Neural progenitor cell (in vitro differentiated cells): ENCODE measurements around the gene CAPRIN2. TPM values are rescaled to one million over a fixed set of nuclear protein-coding genes. Genes with fewer than 3 reads are reported as not detected.

Source experiments
- DNase-seq: peaks from one replicate; pipeline ENCODE4 v3.0.0-alpha.2; 2016; ENCODE audit warnings: low spot score
- H2AFZ ChIP-seq: fragments of 200-600 bp; sonication (generic); replicated peaks from 2 replicates; pipeline ENCODE4 v1.6.1; 2016; ENCODE audit warnings: antibody characterized with exemption
- H3F3A ChIP-seq: fragments of 200-600 bp; sonication (generic); 2 replicates; pipeline ENCODE4 v1.6.1; 2016; ENCODE audit warnings: antibody characterized with exemption, low read depth
- H3K27ac ChIP-seq: fragments of 200-600 bp; sonication (generic); 2 replicates; pipeline ENCODE4 v1.5.1; 2016; ENCODE audit warnings: mild to moderate bottlenecking
- H3K27me3 ChIP-seq: fragments of 200-600 bp; sonication (generic); 2 replicates; pipeline ENCODE4 v1.6.1; 2016; ENCODE audit warnings: mild to moderate bottlenecking, moderate library complexity
- H3K36me3 ChIP-seq: fragments of 200-600 bp; sonication (generic); 2 replicates; pipeline ENCODE4 v1.5.1; 2016
- H3K4me1 ChIP-seq: fragments of 200-600 bp; sonication (generic); 2 replicates; pipeline ENCODE4 v1.6.1; 2016; ENCODE audit warnings: mixed run types
- H3K4me2 ChIP-seq: fragments of 200-600 bp; sonication (generic); 2 replicates; pipeline ENCODE4 v1.6.1; 2016
- H3K4me3 ChIP-seq: fragments of 200-600 bp; sonication (generic); 2 replicates; pipeline ENCODE4 v1.5.1; 2016
- H3K79me2 ChIP-seq: fragments of 200-600 bp; sonication (generic); 2 replicates; pipeline ENCODE4 v1.6.1; 2016; ENCODE audit warnings: low read depth
- H3K9ac ChIP-seq: fragments of 200-600 bp; sonication (generic); 2 replicates; pipeline ENCODE4 v1.6.1; 2016
- H3K9me3 ChIP-seq: fragments of 200-600 bp; sonication (generic); 2 replicates; pipeline ENCODE4 v1.5.1; 2016; ENCODE audit warnings: low read depth
- H4K20me1 ChIP-seq: fragments of 200-600 bp; sonication (generic); 2 replicates; pipeline ENCODE4 v1.6.1; 2016; ENCODE audit warnings: low read depth
- H3K27ac Mint-ChIP-seq: 3 replicates; pipeline ENCODE4 v1.8.0; 2021; ENCODE audit warnings: mixed read lengths
- H3K27me3 Mint-ChIP-seq: 2 replicates; pipeline ENCODE4 v1.8.0; 2022; ENCODE audit warnings: low read depth, mild to moderate bottlenecking, inconsistent platforms, moderate library complexity, mixed read lengths; ENCODE audit not compliant: insufficient read depth
- H3K36me3 Mint-ChIP-seq: 3 replicates; pipeline ENCODE4 v1.8.0; 2021; ENCODE audit warnings: mixed read lengths
- H3K4me1 Mint-ChIP-seq: 3 replicates; pipeline ENCODE4 v1.8.0; 2021; ENCODE audit warnings: mixed read lengths
- H3K4me3 Mint-ChIP-seq: 3 replicates; pipeline ENCODE4 v1.8.0; 2021; ENCODE audit warnings: mild to moderate bottlenecking, moderate library complexity, mixed read lengths
- H3K9me3 Mint-ChIP-seq: 3 replicates; pipeline ENCODE4 v1.8.0; 2020; ENCODE audit warnings: mixed read lengths
- EZH2 ChIP-seq: fragments of 200-600 bp; sonication (generic); IDR thresholded peaks from 2 replicates; pipeline ENCODE4 v1.6.1; 2017; ENCODE audit warnings: antibody characterized with exemption, mild to moderate bottlenecking, moderate library complexity
- EZH2phosphoT487 ChIP-seq: fragments of 200-600 bp; sonication (generic); IDR thresholded peaks from 2 replicates; pipeline ENCODE4 v1.6.1; 2017; ENCODE audit warnings: antibody characterized with exemption
- total RNA-seq: library from RNA; depleted of rRNA; stranded (reverse); fragments of >200 nt; gene quantifications from 2 replicates; pipeline ENCODE4 v1.2.3, GENCODE V29; 2015; ENCODE audit warnings: low replicate concordance
- TF ChIP-seq, protein P1 (sequence below): fragments of 200-600 bp; sonication (generic); IDR thresholded peaks from 2 replicates; pipeline ENCODE4 v1.5.1; 2017; ENCODE audit warnings: antibody characterized with exemption, mild to moderate bottlenecking

CAPRIN2 gene
- total RNA-seq, 1 donor from 2014 or later = 53.2 TPM

DNA sequence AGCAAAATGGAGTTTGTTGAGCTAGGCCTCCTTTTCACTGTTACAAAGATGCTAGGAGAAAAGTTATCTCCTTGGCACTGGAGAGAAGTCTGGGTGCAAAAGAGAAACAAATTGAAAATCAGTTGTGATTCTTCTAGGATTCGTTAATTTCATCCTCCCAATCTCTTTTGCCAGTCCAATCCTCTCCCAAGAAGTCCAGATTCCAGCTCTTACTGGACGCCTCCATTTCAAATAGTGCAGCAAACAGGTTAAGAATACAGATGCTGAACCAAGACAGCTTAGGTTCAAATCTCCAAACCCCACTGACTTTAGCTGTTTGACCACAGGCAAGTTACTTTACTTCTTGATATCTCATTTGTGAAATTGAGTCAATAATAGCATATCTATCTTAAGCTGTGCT lies 34.0 kb upstream of the CAPRIN2 start:
- TF ChIP-seq EZH2 = no peak
- Histone ChIP-seq H3K4me1 (peaks cover 6% of the 10 kb centered on the region), H3F3A (peaks cover 5% of the 10 kb centered on the region), H2AFZ (no peak overlapping the region), H3K27me3 (no peaks in the 10 kb centered on the region), H3K36me3 (no peaks in the 10 kb centered on the region), H3K9ac (no peak overlapping the region), H3K9me3 (peaks cover 6% of the 10 kb centered on the region), H3K4me3 (no peak overlapping the region), H3K79me2 (no peaks in the 10 kb centered on the region), H4K20me1 (no peaks in the 10 kb centered on the region), H3K4me2 (no peak overlapping the region), H3K27ac (no peak overlapping the region)
- no peak for DNase-seq
- Mint-ChIP-seq H3K4me3 (no peak overlapping the region), H3K4me1 (peaks cover 7% of the 10 kb centered on the region), H3K9me3 (peaks cover 28% of the 10 kb centered on the region), H3K36me3 (no peaks in the 10 kb centered on the region), H3K27ac (no peak overlapping the region), H3K27me3 (no peaks in the 10 kb centered on the region)

DNA sequence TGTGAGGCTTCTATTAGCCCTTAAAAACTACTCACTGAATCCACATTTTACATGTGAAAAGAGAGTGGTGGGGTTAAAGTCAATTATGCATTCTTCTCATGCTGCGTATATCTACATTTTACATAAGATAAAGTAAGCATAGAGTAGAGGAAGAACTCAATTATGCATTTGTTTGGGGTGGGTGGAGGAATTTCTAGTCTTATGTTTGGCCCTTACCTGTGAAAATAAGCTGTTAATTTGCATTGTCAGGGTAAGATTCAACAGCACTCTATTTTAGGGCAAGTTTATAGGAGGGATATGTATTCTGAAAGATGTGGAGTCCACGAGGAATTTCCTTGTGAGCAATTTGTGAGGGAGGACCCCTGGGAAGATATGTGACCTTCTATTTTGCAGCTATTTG lies 30.9 kb upstream of the CAPRIN2 start:
- no peaks in the 10 kb centered on the region for H3K4me1 Mint-ChIP-seq
- Histone ChIP-seq H3F3A (no peaks in the 10 kb centered on the region), H3K4me3 (no peak overlapping the region), H3K9ac (no peak overlapping the region), H3K4me1 (no peaks in the 10 kb centered on the region), H3K27me3 (no peaks in the 10 kb centered on the region), H3K27ac (no peak overlapping the region), H4K20me1 (no peaks in the 10 kb centered on the region), H3K4me2 (no peak overlapping the region), H3K79me2 (no peaks in the 10 kb centered on the region), H2AFZ (no peak overlapping the region), H3K9me3 (peaks cover 6% of the 10 kb centered on the region), H3K36me3 (no peaks in the 10 kb centered on the region)
- H3K9me3 Mint-ChIP-seq = peaks cover 30% of the 10 kb centered on the region
- no peaks in the 10 kb centered on the region for H3K36me3 Mint-ChIP-seq
- H3K4me3 Mint-ChIP-seq = no peak overlapping the region
- no peak for DNase-seq
- no peak overlapping the region for H3K27ac Mint-ChIP-seq
- H3K27me3 Mint-ChIP-seq = no peaks in the 10 kb centered on the region
- TF ChIP-seq, protein P1, sequence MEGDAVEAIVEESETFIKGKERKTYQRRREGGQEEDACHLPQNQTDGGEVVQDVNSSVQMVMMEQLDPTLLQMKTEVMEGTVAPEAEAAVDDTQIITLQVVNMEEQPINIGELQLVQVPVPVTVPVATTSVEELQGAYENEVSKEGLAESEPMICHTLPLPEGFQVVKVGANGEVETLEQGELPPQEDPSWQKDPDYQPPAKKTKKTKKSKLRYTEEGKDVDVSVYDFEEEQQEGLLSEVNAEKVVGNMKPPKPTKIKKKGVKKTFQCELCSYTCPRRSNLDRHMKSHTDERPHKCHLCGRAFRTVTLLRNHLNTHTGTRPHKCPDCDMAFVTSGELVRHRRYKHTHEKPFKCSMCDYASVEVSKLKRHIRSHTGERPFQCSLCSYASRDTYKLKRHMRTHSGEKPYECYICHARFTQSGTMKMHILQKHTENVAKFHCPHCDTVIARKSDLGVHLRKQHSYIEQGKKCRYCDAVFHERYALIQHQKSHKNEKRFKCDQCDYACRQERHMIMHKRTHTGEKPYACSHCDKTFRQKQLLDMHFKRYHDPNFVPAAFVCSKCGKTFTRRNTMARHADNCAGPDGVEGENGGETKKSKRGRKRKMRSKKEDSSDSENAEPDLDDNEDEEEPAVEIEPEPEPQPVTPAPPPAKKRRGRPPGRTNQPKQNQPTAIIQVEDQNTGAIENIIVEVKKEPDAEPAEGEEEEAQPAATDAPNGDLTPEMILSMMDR = no peak
- TF ChIP-seq EZH2phosphoT487 (no peak), EZH2 (no peak)

DNA sequence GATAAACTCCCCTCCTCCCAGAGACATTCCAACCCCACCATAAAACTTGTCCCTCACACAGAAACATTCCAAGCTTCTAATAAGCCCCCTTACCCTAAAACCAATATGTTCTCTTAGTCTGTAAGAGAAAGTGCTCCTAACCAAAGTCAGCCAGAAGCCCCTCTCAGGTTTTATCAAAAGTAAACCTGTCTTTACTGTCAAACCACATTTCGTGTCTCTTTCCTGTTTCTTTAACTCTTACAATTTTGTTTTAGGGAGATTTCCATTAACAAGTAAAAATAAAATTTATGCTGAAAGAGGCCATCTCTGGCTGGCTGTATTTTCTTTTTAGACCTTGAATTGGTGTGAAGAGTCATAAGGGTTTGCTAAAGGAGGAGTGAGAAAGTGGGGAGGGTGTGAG lies 29.8 kb upstream of the CAPRIN2 start:
- no peaks in the 10 kb centered on the region for H3K36me3 Mint-ChIP-seq
- no peak overlapping the region for H3K27ac Mint-ChIP-seq
- Histone ChIP-seq H3K9me3 (peaks cover 6% of the 10 kb centered on the region), H3K79me2 (no peaks in the 10 kb centered on the region), H3K27me3 (no peaks in the 10 kb centered on the region), H3K36me3 (no peaks in the 10 kb centered on the region), H3F3A (no peaks in the 10 kb centered on the region), H3K4me2 (no peak overlapping the region), H4K20me1 (no peaks in the 10 kb centered on the region), H3K4me1 (no peaks in the 10 kb centered on the region), H3K9ac (no peak overlapping the region), H2AFZ (no peak overlapping the region), H3K27ac (no peak overlapping the region), H3K4me3 (no peak overlapping the region)
- H3K4me1 Mint-ChIP-seq = no peaks in the 10 kb centered on the region
- DNase-seq = no peak
- peaks cover 33% of the 10 kb centered on the region for H3K9me3 Mint-ChIP-seq
- TF ChIP-seq, protein P1 = no peak
- no peak for TF ChIP-seq EZH2phosphoT487
- no peak for TF ChIP-seq EZH2
- no peaks in the 10 kb centered on the region for H3K27me3 Mint-ChIP-seq
- H3K4me3 Mint-ChIP-seq = no peak overlapping the region

DNA sequence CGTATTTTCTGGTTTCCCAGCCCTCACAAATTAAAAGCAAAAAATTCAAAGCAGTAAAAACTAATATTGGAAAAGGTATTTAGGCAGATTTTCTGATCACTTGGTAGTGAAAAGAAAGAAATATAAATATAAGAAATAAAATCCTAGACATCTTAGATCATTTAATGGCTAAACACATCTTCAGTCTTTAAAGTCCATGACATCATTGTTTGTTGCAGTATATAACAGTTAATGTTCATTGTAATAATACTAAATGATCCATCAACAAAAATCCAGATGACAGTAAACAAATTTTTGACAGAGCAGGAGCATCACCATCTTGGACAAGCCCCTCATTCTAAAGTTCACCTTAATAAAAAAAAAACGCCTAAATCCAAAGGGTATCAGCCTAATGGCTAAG lies 29.2 kb upstream of the CAPRIN2 start:
- Mint-ChIP-seq H3K4me1 (no peaks in the 10 kb centered on the region), H3K27me3 (no peaks in the 10 kb centered on the region), H3K4me3 (no peak overlapping the region), H3K9me3 (peaks cover 33% of the 10 kb centered on the region), H3K27ac (no peak overlapping the region), H3K36me3 (no peaks in the 10 kb centered on the region)
- Histone ChIP-seq H3K9me3 (peaks cover 6% of the 10 kb centered on the region), H3K79me2 (no peaks in the 10 kb centered on the region), H3K4me1 (no peaks in the 10 kb centered on the region), H3K4me3 (no peak overlapping the region), H2AFZ (no peak overlapping the region), H3K27me3 (no peaks in the 10 kb centered on the region), H3K4me2 (no peak overlapping the region), H4K20me1 (no peaks in the 10 kb centered on the region), H3F3A (no peaks in the 10 kb centered on the region), H3K9ac (no peak overlapping the region), H3K27ac (no peak overlapping the region), H3K36me3 (no peaks in the 10 kb centered on the region)
- TF ChIP-seq EZH2 (no peak), EZH2phosphoT487 (no peak)
- TF ChIP-seq, protein P1 = no peak
- no peak for DNase-seq
